Osteocyte (in vitro differentiated cells): ENCODE data around the gene HEXIM1. TPM values are rescaled to one million over a fixed set of nuclear protein-coding genes. Genes with fewer than 3 reads are reported as not detected.

Experiments used
- DNase-seq: peaks from one replicate; pipeline ENCODE4 v3.0.0; 2021; ENCODE audit warnings: mixed read lengths; ENCODE audit not compliant: unreplicated experiment; ENCODE audit errors: extremely low spot score
- H3K27ac Mint-ChIP-seq: one replicate; pipeline ENCODE4 v1.8.0; 2021; ENCODE audit warnings: mild to moderate bottlenecking, mixed read lengths; ENCODE audit not compliant: unreplicated experiment
- H3K27me3 Mint-ChIP-seq: one replicate; pipeline ENCODE4 v1.8.0; 2021; ENCODE audit warnings: mixed read lengths; ENCODE audit not compliant: unreplicated experiment
- H3K36me3 Mint-ChIP-seq: one replicate; pipeline ENCODE4 v1.8.0; 2021; ENCODE audit warnings: mixed read lengths; ENCODE audit not compliant: unreplicated experiment
- H3K4me1 Mint-ChIP-seq: one replicate; pipeline ENCODE4 v1.8.0; 2021; ENCODE audit warnings: mixed read lengths; ENCODE audit not compliant: unreplicated experiment
- H3K4me3 Mint-ChIP-seq: one replicate; pipeline ENCODE4 v1.8.0; 2021; ENCODE audit warnings: mild to moderate bottlenecking, moderate library complexity, mixed read lengths; ENCODE audit not compliant: unreplicated experiment
- H3K9me3 Mint-ChIP-seq: one replicate; pipeline ENCODE4 v1.8.0; 2021; ENCODE audit warnings: mixed read lengths; ENCODE audit not compliant: unreplicated experiment
- CTCF ChIP-seq: fragments of 200-600 bp; sonication (generic); IDR thresholded peaks from 2 replicates; pipeline ENCODE4 v1.5.0; 2021; ENCODE audit warnings: antibody characterized with exemption, mild to moderate bottlenecking, moderate library complexity
- total RNA-seq: library from RNA; stranded (reverse); gene quantifications from 2 replicates; pipeline ENCODE4 v1.2.1, GENCODE V29; 2021

Gene HEXIM1
- total RNA-seq, 1 donor from 2014 or later: 44.5 TPM

GRCh38 chr17:45171338-45172231, 23.3 kb downstream of the HEXIM1 start:
- no peaks in the 10 kb centered on the region for H3K9me3 Mint-ChIP-seq
- DNase-seq: no peak
- peak overlapping the region; percentile 69 for H3K4me3 Mint-ChIP-seq
- H3K27me3 Mint-ChIP-seq: no peaks in the 10 kb centered on the region
- H3K27ac Mint-ChIP-seq: peak overlapping the region; percentile 99
- H3K36me3 Mint-ChIP-seq: no peaks in the 10 kb centered on the region
- TF ChIP-seq CTCF: no peak
- peaks cover 40% of the 10 kb centered on the region for H3K4me1 Mint-ChIP-seq

DNA sequence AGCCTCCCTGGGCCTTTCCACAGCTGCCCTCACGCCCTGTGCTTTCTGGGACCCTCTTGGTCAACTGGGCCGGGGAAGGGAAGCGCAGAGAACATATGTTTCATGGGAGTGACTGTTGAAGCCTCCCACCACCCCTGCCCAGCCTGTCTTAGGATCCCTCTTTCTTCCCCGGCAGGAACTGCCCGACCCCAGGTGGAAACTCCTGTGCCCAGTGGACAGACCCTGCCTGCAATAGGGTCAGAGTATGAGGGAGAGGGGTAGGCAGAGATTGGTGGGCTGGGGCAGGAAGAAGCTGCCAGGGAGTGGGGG, 23.9 kb downstream of the HEXIM1 start:
- DNase-seq: no peak
- Mint-ChIP-seq H3K4me3 (peak overlapping the region; percentile 18), H3K9me3 (no peaks in the 10 kb centered on the region), H3K4me1 (peaks cover 40% of the 10 kb centered on the region), H3K36me3 (no peaks in the 10 kb centered on the region), H3K27ac (peak overlapping the region; percentile 99), H3K27me3 (no peaks in the 10 kb centered on the region)
- no peak for TF ChIP-seq CTCF

- DNase-seq: no peak
- Mint-ChIP-seq H3K4me1 (peaks cover 40% of the 10 kb centered on the region), H3K27me3 (no peaks in the 10 kb centered on the region), H3K4me3 (peak overlapping the region; percentile 53), H3K9me3 (no peaks in the 10 kb centered on the region), H3K27ac (peak overlapping the region; percentile 99), H3K36me3 (no peaks in the 10 kb centered on the region)
- TF ChIP-seq CTCF: no peak
Measured at GRCh38 chr17:45172541-45173286, 24.4 kb downstream of the HEXIM1 start.

- H3K36me3 Mint-ChIP-seq: no peaks in the 10 kb centered on the region
- H3K27me3 Mint-ChIP-seq: no peaks in the 10 kb centered on the region
- no peaks in the 10 kb centered on the region for H3K9me3 Mint-ChIP-seq
- no peak overlapping the region for H3K4me3 Mint-ChIP-seq
- no peak for DNase-seq
- H3K4me1 Mint-ChIP-seq: peaks cover 31% of the 10 kb centered on the region
- no peak for TF ChIP-seq CTCF
- no peak overlapping the region for H3K27ac Mint-ChIP-seq
Measured at GRCh38 chr17:45175759-45176115, 27.5 kb downstream of the HEXIM1 start.

DNA sequence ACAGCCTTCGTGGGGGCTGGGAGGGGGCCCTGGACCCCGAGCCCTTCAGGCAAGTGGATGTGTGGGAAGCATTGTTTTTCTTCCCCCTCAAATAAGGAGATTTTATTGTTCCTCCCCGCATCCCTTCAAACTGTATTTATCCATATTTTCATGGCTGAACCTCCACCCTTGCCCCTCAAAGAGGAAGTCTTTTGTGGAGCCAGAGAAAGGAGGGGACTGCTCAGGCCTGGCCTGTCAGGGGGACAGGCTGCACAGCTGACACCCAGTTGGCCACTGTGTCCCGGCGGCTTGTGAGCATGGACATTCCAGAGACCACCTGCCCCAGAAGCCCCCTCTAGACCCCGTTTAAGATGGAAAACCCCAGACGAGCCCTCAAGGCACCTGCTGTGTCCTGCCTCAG, 29.3 kb downstream of the HEXIM1 start:
- no peak overlapping the region for H3K4me3 Mint-ChIP-seq
- no peak for DNase-seq
- no peaks in the 10 kb centered on the region for H3K36me3 Mint-ChIP-seq
- no peaks in the 10 kb centered on the region for H3K9me3 Mint-ChIP-seq
- H3K27me3 Mint-ChIP-seq: no peaks in the 10 kb centered on the region
- peaks cover 13% of the 10 kb centered on the region for H3K4me1 Mint-ChIP-seq
- H3K27ac Mint-ChIP-seq: no peak overlapping the region
- TF ChIP-seq CTCF: no peak
